ENCODE results near the gene TMUB2. TPM values are rescaled to one million over a fixed set of nuclear protein-coding genes. Genes with fewer than 3 reads are reported as not detected.

The TMUB2 gene
- total RNA-seq, 2 experiments from 2014 or later, result 33.3 to 34.8 TPM

- Histone ChIP-seq H3K4me1 (ENCODE audit: insufficient read depth, low read length) (peaks cover 25% of the 10 kb centered on the region), H3K27me3 (ENCODE audit: control insufficient read depth in 1 of 2, insufficient read depth in 2 of 2, low read length in 2 of 2) (no peaks in the 10 kb centered on the region), H3K27ac (ENCODE audit: low read depth in 1 of 2, low read length in 2 of 2) (no peak overlapping the region), H3K36me3 (ENCODE audit: insufficient read depth, low read length) (peaks cover 65% of the 10 kb centered on the region), H3K4me3 (ENCODE audit: low read length) (no peak overlapping the region), H3K9me3 (ENCODE audit: control insufficient read depth in 1 of 2, insufficient read depth in 1 of 2, low read length in 2 of 2) (no peaks in the 10 kb centered on the region)
- Mint-ChIP-seq H3K36me3 (ENCODE audit: low read depth) (peaks cover 74% of the 10 kb centered on the region), H3K27me3 (no peaks in the 10 kb centered on the region), H3K4me3 (no peak overlapping the region), H3K9me3 (no peaks in the 10 kb centered on the region), H3K4me1 (ENCODE audit: low read depth) (peaks cover 26% of the 10 kb centered on the region), H3K27ac (no peak overlapping the region)
- ChIA-PET POLR2A (interaction anchor here (0.7 to 1.2 kb wide), 2 partner anchors 8 to 29 kb away, joined by 3 read pairs; no protein-coding TSS in a partner anchor), CTCF (no interaction called here)
- no peak for TF ChIP-seq CTCF (IDR thresholded peaks at IDR 0.05)
- ATAC-seq (ENCODE audit: poor library complexity) (no peak), DNase-seq (no peak)
- intact Hi-C loops (cut with DNase I, micrococcal nuclease), result no loop called here
Observed at GRCh38 chr17:44191941-44192496, 5.2 kb downstream of the TMUB2 start.

- H3K4me1 ChIP-seq (ENCODE audit: insufficient read depth, low read length), result peaks cover 26% of the 10 kb centered on the region
- H3K9me3 ChIP-seq (ENCODE audit: control insufficient read depth in 1 of 2, insufficient read depth in 1 of 2, low read length in 2 of 2), result no peaks in the 10 kb centered on the region
- Mint-ChIP-seq H3K9me3 (no peaks in the 10 kb centered on the region), H3K4me1 (ENCODE audit: low read depth) (peaks cover 26% of the 10 kb centered on the region), H3K4me3 (no peak overlapping the region), H3K27me3 (no peaks in the 10 kb centered on the region), H3K27ac (no peak overlapping the region), H3K36me3 (ENCODE audit: low read depth) (peaks cover 74% of the 10 kb centered on the region)
- peaks cover 72% of the 10 kb centered on the region for H3K36me3 ChIP-seq (ENCODE audit: insufficient read depth, low read length)
- POLR2A ChIA-PET, result no interaction called here
- ATAC-seq (ENCODE audit: poor library complexity) (no peak), DNase-seq (peak in 1 of 14 experiments; percentile 24)
- TF ChIP-seq CTCF (IDR thresholded peaks at IDR 0.05), result no peak
- intact Hi-C loops (cut with DNase I, micrococcal nuclease), result no loop called here
- CTCF ChIA-PET, result no interaction called here
- H3K27me3 ChIP-seq (ENCODE audit: control insufficient read depth in 1 of 2, insufficient read depth in 2 of 2, low read length in 2 of 2), result no peaks in the 10 kb centered on the region
- H3K27ac ChIP-seq (ENCODE audit: low read depth in 1 of 2, low read length in 2 of 2), result no peak overlapping the region
- no peak overlapping the region for H3K4me3 ChIP-seq (ENCODE audit: low read length)
Observed at GRCh38 chr17:44192750-44193149, 6.0 kb downstream of the TMUB2 start.

GRCh38 chr17:44193326-44194084 lies 6.7 kb downstream of the TMUB2 start:
- Mint-ChIP-seq H3K36me3 (ENCODE audit: low read depth) (peaks cover 78% of the 10 kb centered on the region), H3K4me3 (peak overlapping the region; percentile 34), H3K9me3 (no peaks in the 10 kb centered on the region), H3K4me1 (ENCODE audit: low read depth) (peaks cover 26% of the 10 kb centered on the region), H3K27me3 (no peaks in the 10 kb centered on the region), H3K27ac (no peak overlapping the region)
- no peaks in the 10 kb centered on the region for H3K9me3 ChIP-seq (ENCODE audit: control insufficient read depth in 1 of 2, insufficient read depth in 1 of 2, low read length in 2 of 2)
- POLR2A ChIA-PET, result interaction anchor here (1.0 kb wide), 1 partner anchor 26 kb away, joined by 3 read pairs; no protein-coding TSS in a partner anchor
- no peak overlapping the region for H3K27ac ChIP-seq (ENCODE audit: low read depth in 1 of 2, low read length in 2 of 2)
- CTCF ChIA-PET, result no interaction called here
- H3K4me1 ChIP-seq (ENCODE audit: insufficient read depth, low read length), result peaks cover 26% of the 10 kb centered on the region
- no peaks in the 10 kb centered on the region for H3K27me3 ChIP-seq (ENCODE audit: control insufficient read depth in 1 of 2, insufficient read depth in 2 of 2, low read length in 2 of 2)
- TF ChIP-seq CTCF (IDR thresholded peaks at IDR 0.05), result no peak
- intact Hi-C loops (cut with DNase I, micrococcal nuclease), result no loop called here
- H3K36me3 ChIP-seq (ENCODE audit: insufficient read depth, low read length), result peaks cover 71% of the 10 kb centered on the region
- no peak overlapping the region for H3K4me3 ChIP-seq (ENCODE audit: low read length)
- no peak for ATAC-seq (ENCODE audit: poor library complexity)
- no peak for DNase-seq

Measured in CD4-positive, alpha-beta T cell (primary cell).